HUES48 (cell line): ENCODE data around the gene CCDC92B.
"Not testable (repeated sequence)": the region's sequence is repeated elsewhere in the genome, so short reads cannot be mapped to it uniquely, and the experiment has no call there.

ENCODE experiments used
- H3K27ac ChIP-seq: one replicate; pipeline ENCODE4 v1.7.0; 2013; ENCODE audit warnings: low read depth, low read length, inconsistent platforms
- H3K27me3 ChIP-seq: 2 replicates; pipeline ENCODE4 v1.6.1; 2013; ENCODE audit warnings: mild to moderate bottlenecking, low read length; ENCODE audit not compliant: control insufficient read depth, insufficient read depth
- H3K36me3 ChIP-seq: 2 replicates; pipeline ENCODE4 v1.6.1; 2013; ENCODE audit warnings: low read length; ENCODE audit not compliant: control insufficient read depth, insufficient read depth
- H3K4me1 ChIP-seq: 2 replicates; pipeline ENCODE4 v1.6.1; 2013; ENCODE audit warnings: mild to moderate bottlenecking, low read length; ENCODE audit not compliant: control insufficient read depth, insufficient read depth
- H3K4me3 ChIP-seq: 2 replicates; pipeline ENCODE4 v1.5.1; 2013; ENCODE audit warnings: mild to moderate bottlenecking, low read depth, low read length
- H3K9ac ChIP-seq: 2 replicates; pipeline ENCODE4 v1.6.1; 2013; ENCODE audit warnings: mild to moderate bottlenecking, low read depth, low read length, moderate library complexity
- H3K9me3 ChIP-seq: 2 replicates; pipeline ENCODE4 v1.6.1; 2013; ENCODE audit warnings: low read length; ENCODE audit not compliant: control insufficient read depth, insufficient read depth

Gene CCDC92B

DNA sequence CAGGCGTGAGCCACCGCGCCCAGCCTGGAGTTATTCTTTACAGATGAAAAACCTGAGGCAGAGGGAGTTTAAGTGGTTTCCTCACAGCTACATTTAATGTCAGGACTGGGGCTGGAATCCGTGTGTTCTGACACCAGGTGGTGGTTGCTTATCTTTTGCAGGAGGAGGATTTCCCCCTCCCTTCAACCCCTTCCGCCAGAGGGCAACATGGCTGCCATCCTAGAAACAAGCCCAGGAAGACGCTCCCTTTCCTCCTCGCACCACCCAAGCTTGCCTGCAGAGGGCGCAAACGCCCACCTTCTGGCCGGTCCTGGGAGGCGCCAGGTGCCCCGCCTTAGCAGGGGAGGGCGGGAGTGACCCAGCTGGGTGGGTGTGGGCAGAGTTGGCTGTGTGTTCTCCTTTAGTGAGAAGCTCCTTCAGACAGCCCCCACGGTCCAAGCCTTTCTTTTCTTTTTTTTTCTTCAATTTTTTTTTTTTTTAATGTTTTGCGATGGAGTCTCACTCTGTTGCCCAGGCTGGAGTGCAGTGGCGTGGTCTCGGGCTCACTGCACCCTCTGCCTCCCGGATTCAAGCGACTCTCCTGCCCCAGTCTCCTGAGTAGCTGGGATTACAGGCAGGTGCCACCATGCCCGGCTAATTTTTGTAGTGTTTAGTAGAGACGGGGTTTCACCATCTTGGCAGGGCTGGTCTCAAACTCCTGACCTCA, 36.9 kb upstream of the CCDC92B start:
- Histone ChIP-seq H3K27ac (peak overlapping the region; percentile 29), H3K4me1 (no peaks in the 10 kb centered on the region; the same call in 1 of the 2 replicates), H3K9me3 (no peaks in the 10 kb centered on the region), H3K27me3 (no peaks in the 10 kb centered on the region), H3K9ac (no peak overlapping the region), H3K36me3 (no peaks in the 10 kb centered on the region), H3K4me3 (no peak overlapping the region)

DNA sequence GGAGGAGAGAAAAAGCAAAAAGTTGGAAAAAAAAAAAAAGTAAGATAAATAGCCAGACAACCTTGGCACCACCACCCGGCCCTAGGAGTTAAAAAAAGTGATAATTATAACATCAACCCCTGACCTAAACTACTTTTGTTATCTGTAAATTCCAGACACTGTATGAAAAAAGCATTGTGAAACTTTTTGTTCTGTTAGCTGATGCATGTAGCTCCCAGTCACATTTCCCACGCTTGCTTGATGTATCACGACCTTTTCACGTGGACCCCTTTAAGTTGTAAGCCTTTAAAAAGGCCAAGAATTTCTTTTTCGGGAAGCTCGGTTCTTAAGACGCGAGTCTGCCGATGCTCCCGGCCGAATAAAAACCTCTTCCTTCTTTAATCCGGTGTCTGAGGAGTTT, 35.9 kb upstream of the CCDC92B start:
- H3K27me3 ChIP-seq, H3K9me3 ChIP-seq, H3K27ac ChIP-seq, H3K4me1 ChIP-seq, H3K4me3 ChIP-seq, H3K9ac ChIP-seq, H3K36me3 ChIP-seq: not testable (repeated sequence)

GRCh38 chr17:2784864-2785263, 35.4 kb upstream of the CCDC92B start:
- Histone ChIP-seq H3K36me3 (no peaks in the 10 kb centered on the region), H3K4me3 (no peak overlapping the region), H3K27ac (no peak overlapping the region), H3K9me3 (no peaks in the 10 kb centered on the region), H3K4me1 (no peaks in the 10 kb centered on the region; the same call in 1 of the 2 replicates), H3K9ac (no peak overlapping the region), H3K27me3 (no peaks in the 10 kb centered on the region)

GRCh38 chr17:2783310-2784030, 34.0 kb upstream of the CCDC92B start:
- no peaks in the 10 kb centered on the region for H3K27me3 ChIP-seq
- H3K9me3 ChIP-seq: no peaks in the 10 kb centered on the region
- H3K27ac ChIP-seq: no peak overlapping the region
- no peaks in the 10 kb centered on the region for H3K36me3 ChIP-seq
- no peak overlapping the region for H3K4me3 ChIP-seq
- H3K9ac ChIP-seq: no peak overlapping the region
- H3K4me1 ChIP-seq: no peaks in the 10 kb centered on the region; the same call in 1 of the 2 replicates

GRCh38 chr17:2782055-2782454, 32.6 kb upstream of the CCDC92B start:
- no peak overlapping the region for H3K27ac ChIP-seq
- no peaks in the 10 kb centered on the region for H3K36me3 ChIP-seq
- no peak overlapping the region for H3K4me3 ChIP-seq
- H3K9me3 ChIP-seq: no peaks in the 10 kb centered on the region
- H3K4me1 ChIP-seq: no peaks in the 10 kb centered on the region; the same call in 1 of the 2 replicates
- H3K9ac ChIP-seq: no peak overlapping the region
- H3K27me3 ChIP-seq: no peaks in the 10 kb centered on the region

DNA sequence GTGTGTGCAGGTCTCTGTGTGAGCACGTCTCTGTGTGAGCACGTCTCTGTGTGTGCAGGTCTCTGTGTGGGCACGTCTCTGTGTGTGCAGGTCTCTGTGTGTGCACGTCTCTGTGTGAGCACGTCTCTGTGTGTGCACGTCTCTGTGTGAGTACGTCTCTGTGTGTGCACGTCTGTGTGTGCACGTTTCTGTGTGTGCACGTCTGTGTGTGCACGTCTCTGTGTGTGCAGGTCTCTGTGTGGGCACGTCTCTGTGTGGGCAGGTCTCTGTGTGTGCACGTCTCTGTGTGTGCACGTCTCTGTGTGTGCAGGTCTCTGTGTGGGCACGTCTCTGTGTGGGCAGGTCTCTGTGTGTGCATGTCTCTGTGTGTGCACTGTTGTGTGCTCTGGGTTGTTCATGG, 32.1 kb upstream of the CCDC92B start:
- H3K36me3 ChIP-seq, H3K4me1 ChIP-seq, H3K9ac ChIP-seq, H3K4me3 ChIP-seq, H3K9me3 ChIP-seq, H3K27me3 ChIP-seq, H3K27ac ChIP-seq: not testable (repeated sequence)

DNA sequence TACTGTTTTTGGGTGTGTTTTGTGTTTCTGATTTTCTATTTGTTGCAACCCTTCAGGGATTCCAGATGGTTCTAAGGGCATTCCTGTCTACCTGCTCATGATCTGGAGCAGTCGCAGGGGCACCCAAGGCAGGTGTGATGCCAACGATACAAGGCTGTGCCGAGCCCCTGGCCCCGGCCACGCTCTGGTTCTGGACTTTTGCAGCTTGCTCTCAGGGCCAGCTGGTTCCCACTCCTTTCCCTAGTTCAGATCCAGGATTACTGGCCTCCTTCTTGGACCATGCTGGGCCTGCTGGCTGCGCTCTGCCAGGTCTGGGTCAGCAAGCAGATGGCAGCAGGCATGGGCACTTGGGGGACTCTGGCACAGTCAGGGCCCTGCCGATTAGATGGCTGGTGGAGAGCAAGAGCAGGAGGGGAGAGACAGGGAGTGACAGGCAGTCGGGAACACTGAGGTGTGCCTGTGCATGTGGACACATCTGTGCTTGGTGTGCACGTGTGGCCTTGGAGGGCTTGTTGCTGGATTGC, 31.5 kb upstream of the CCDC92B start:
- H3K27me3 ChIP-seq: no peaks in the 10 kb centered on the region
- H3K27ac ChIP-seq: no peak overlapping the region
- H3K4me1 ChIP-seq: no peaks in the 10 kb centered on the region; the same call in 1 of the 2 replicates
- no peaks in the 10 kb centered on the region for H3K36me3 ChIP-seq
- no peak overlapping the region for H3K9ac ChIP-seq
- no peaks in the 10 kb centered on the region for H3K9me3 ChIP-seq
- H3K4me3 ChIP-seq: no peak overlapping the region

DNA sequence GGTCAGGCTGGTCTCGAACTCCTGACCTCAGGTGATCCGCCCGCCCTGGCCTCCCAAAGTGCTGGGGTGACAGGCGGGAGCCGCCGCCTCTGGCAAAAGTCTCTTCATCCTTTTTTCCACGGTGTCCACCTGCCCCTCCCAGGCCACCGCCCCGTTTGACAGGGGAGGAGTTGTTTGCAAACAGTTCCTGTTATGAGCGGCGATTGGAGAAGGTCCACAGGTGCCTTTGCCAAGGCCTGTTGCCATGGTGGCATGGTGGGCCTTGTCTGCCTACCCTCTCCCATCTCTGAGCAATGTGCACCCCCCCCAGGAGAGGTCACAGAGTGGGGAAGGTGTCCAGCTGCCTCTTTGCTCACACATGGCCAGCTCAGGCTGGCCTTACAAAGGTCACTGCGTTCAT, 30.8 kb upstream of the CCDC92B start:
- Histone ChIP-seq H3K9me3 (no peaks in the 10 kb centered on the region), H3K9ac (no peak overlapping the region), H3K27ac (no peak overlapping the region), H3K27me3 (no peaks in the 10 kb centered on the region), H3K4me1 (no peaks in the 10 kb centered on the region; the same call in 1 of the 2 replicates), H3K4me3 (no peak overlapping the region), H3K36me3 (no peaks in the 10 kb centered on the region)

- Histone ChIP-seq H3K9me3 (no peaks in the 10 kb centered on the region), H3K27me3 (no peaks in the 10 kb centered on the region), H3K4me3 (no peak overlapping the region), H3K4me1 (no peaks in the 10 kb centered on the region; the same call in 1 of the 2 replicates), H3K27ac (no peak overlapping the region), H3K9ac (no peak overlapping the region), H3K36me3 (no peaks in the 10 kb centered on the region)
These were observed 30.1 kb upstream of the CCDC92B start for GRCh38 chr17:2779545-2779944.

- no peak overlapping the region for H3K27ac ChIP-seq
- H3K4me3 ChIP-seq: no peak overlapping the region
- H3K27me3 ChIP-seq: no peaks in the 10 kb centered on the region
- H3K9me3 ChIP-seq: no peaks in the 10 kb centered on the region
- H3K9ac ChIP-seq: no peak overlapping the region
- no peaks in the 10 kb centered on the region for H3K4me1 ChIP-seq
- no peaks in the 10 kb centered on the region for H3K36me3 ChIP-seq
These were observed 29.0 kb upstream of the CCDC92B start for GRCh38 chr17:2778489-2778888.

DNA sequence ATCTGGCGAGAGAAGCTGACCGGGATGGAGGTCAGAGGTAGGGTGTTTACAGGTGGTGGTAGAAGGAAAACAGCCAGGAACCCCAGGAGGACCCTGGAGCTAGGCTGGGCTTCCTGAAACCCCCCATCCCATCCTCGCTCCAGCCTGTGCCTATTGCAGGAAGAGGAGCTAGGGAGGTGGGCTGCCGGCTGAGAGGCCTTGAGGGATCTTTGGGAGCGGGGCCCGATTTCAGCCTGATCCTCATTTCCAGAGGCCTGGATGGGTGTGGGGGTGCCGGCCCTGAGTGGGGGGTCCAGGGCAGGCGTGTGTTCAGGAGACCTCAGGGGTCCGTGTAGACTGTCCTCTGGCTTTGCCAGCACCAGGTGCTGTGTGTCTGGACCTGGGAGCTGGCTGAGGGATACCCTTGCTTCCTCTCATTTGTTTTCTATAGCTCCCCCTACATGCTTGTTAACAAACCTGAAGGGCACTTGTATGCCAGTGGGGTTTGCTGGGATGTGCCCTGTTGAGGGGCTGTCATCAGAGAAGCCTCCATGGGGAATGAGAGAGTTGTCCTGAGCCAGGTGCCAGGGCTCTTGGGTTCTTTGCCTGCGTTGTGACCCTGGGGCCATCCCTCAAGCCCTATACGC, 27.9 kb upstream of the CCDC92B start:
- Histone ChIP-seq H3K27ac (no peak overlapping the region), H3K9ac (no peak overlapping the region), H3K36me3 (no peaks in the 10 kb centered on the region), H3K27me3 (no peaks in the 10 kb centered on the region), H3K4me3 (peak overlapping the region; percentile 72), H3K4me1 (no peaks in the 10 kb centered on the region), H3K9me3 (no peaks in the 10 kb centered on the region)
